H9 (cell line): ENCODE results near the gene FRAS1. TPM values are rescaled to one million over a fixed set of nuclear protein-coding genes. Genes with fewer than 3 reads are reported as not detected.

Source experiments
- DNase-seq: peaks from one replicate; pipeline ENCODE4 v3.0.0-alpha.2; 2017
- H2AFZ ChIP-seq: one replicate; pipeline ENCODE4 v1.6.1; 2013; ENCODE audit warnings: mild to moderate bottlenecking, low read length, control low read depth, moderate library complexity
- H2AK5ac ChIP-seq: 2 replicates; pipeline ENCODE4 v1.6.1; 2013; ENCODE audit warnings: low read length, control low read depth, mixed read lengths; ENCODE audit not compliant: insufficient read length
- H2BK120ac ChIP-seq: one replicate; pipeline ENCODE4 v1.6.1; 2013; ENCODE audit warnings: low read depth, mild to moderate bottlenecking, low read length, control low read depth, inconsistent platforms; ENCODE audit not compliant: poor library complexity, severe bottlenecking
- H2BK12ac ChIP-seq: 2 replicates; pipeline ENCODE4 v1.6.1; 2013; ENCODE audit warnings: low read length, control low read depth, mixed read lengths, low read depth; ENCODE audit not compliant: insufficient read length
- H2BK15ac ChIP-seq: 2 replicates; pipeline ENCODE4 v1.6.1; 2013; ENCODE audit warnings: low read depth, low read length, control low read depth
- H2BK20ac ChIP-seq: one replicate; pipeline ENCODE4 v1.6.1; 2013; ENCODE audit warnings: low read depth, mild to moderate bottlenecking, low read length, control low read depth, inconsistent platforms; ENCODE audit not compliant: poor library complexity, severe bottlenecking
- H2BK5ac ChIP-seq: 2 replicates; pipeline ENCODE4 v1.6.1; 2013; ENCODE audit warnings: low read length, control low read depth, mixed read lengths; ENCODE audit not compliant: insufficient read length
- H3K14ac ChIP-seq: 2 replicates; pipeline ENCODE4 v1.6.1; 2013; ENCODE audit warnings: low read length, control low read depth; ENCODE audit not compliant: insufficient read depth
- H3K18ac ChIP-seq: 2 replicates; pipeline ENCODE4 v1.6.1; 2013; ENCODE audit warnings: low read depth, mild to moderate bottlenecking, mixed read lengths, low read length, control low read depth; ENCODE audit not compliant: insufficient read length
- H3K23ac ChIP-seq: 2 replicates; pipeline ENCODE4 v1.6.1; 2013; ENCODE audit warnings: low read length, control low read depth, mixed read lengths, low read depth; ENCODE audit not compliant: insufficient read length
- H3K23me2 ChIP-seq: 2 replicates; pipeline ENCODE4 v1.6.1; 2013; ENCODE audit warnings: low read depth, mild to moderate bottlenecking, mixed read lengths, low read length, control low read depth; ENCODE audit not compliant: insufficient read length, poor library complexity, severe bottlenecking
- H3K27ac ChIP-seq: 2 replicates; pipeline ENCODE4 v1.5.1; 2013; ENCODE audit warnings: low read length, control low read depth, mixed read lengths, low read depth; ENCODE audit not compliant: insufficient read length
- H3K27me3 ChIP-seq: 2 replicates; pipeline ENCODE4 v1.6.1; 2013; ENCODE audit warnings: low read length, control low read depth, inconsistent platforms; ENCODE audit not compliant: insufficient read depth
- H3K4ac ChIP-seq: 2 replicates; pipeline ENCODE4 v1.6.1; 2013; ENCODE audit warnings: low read depth, mild to moderate bottlenecking, control low read depth, inconsistent platforms, low read length, moderate library complexity
- H3K4me1 ChIP-seq: 2 replicates; pipeline ENCODE4 v1.6.1; 2013; ENCODE audit warnings: low read length, control low read depth, inconsistent platforms; ENCODE audit not compliant: insufficient read depth
- H3K4me2 ChIP-seq: 2 replicates; pipeline ENCODE4 v1.6.1; 2013; ENCODE audit warnings: low read length, control low read depth, mixed read lengths; ENCODE audit not compliant: insufficient read length, insufficient read depth
- H3K56ac ChIP-seq: 2 replicates; pipeline ENCODE4 v1.6.1; 2013; ENCODE audit warnings: low read depth, mild to moderate bottlenecking, mixed read lengths, low read length, control low read depth; ENCODE audit not compliant: insufficient read length
- H3K79me1 ChIP-seq: 2 replicates; pipeline ENCODE4 v1.6.1; 2013; ENCODE audit warnings: low read depth, mild to moderate bottlenecking, moderate library complexity, low read length, control low read depth, inconsistent platforms; ENCODE audit not compliant: insufficient read depth, poor library complexity, severe bottlenecking
- H3K79me2 ChIP-seq: 2 replicates; pipeline ENCODE4 v1.6.1; 2013; ENCODE audit warnings: low read length, control low read depth, inconsistent platforms; ENCODE audit not compliant: insufficient read depth
- H3K9ac ChIP-seq: 2 replicates; pipeline ENCODE4 v1.6.1; 2013; ENCODE audit warnings: low read length, control low read depth, mixed read lengths; ENCODE audit not compliant: insufficient read length; ENCODE audit errors: extremely low read depth
- H3K9me3 ChIP-seq: one replicate; pipeline ENCODE4 v1.6.1; 2013; ENCODE audit warnings: low read depth, low read length, inconsistent platforms; ENCODE audit not compliant: control insufficient read depth
- H3T11ph ChIP-seq: one replicate; pipeline ENCODE4 v1.6.1; 2013; ENCODE audit warnings: mild to moderate bottlenecking, low read length, control low read depth, inconsistent platforms
- H4K20me1 ChIP-seq: one replicate; pipeline ENCODE4 v1.6.1; 2013; ENCODE audit not compliant: control insufficient read depth, insufficient read length, insufficient read depth
- H4K5ac ChIP-seq: 2 replicates; pipeline ENCODE4 v1.6.1; 2013; ENCODE audit warnings: low read depth, mild to moderate bottlenecking, mixed read lengths, low read length, control low read depth; ENCODE audit not compliant: insufficient read length
- H4K8ac ChIP-seq: replicated peaks from 2 replicates; pipeline ENCODE4 v1.6.1; 2013; ENCODE audit warnings: low read length, control low read depth, mixed read lengths, low read depth; ENCODE audit not compliant: insufficient read length
- H4K91ac ChIP-seq: 2 replicates; pipeline ENCODE4 v1.6.1; 2013; ENCODE audit warnings: low read depth, mild to moderate bottlenecking, moderate library complexity, mixed read lengths, low read length, control low read depth; ENCODE audit not compliant: insufficient read length
- H3K27ac Mint-ChIP-seq, 3 experiments: 2 replicates in 2 of 3; 3 replicates in 1 of 3; pipeline ENCODE4 v1.8.0; 2020 to 2021; ENCODE audit warnings: mixed read lengths in 3 of 3, mild to moderate bottlenecking in 1 of 3, moderate library complexity in 1 of 3
- H3K27me3 Mint-ChIP-seq: 2 replicates; pipeline ENCODE4 v1.8.0; 2021; ENCODE audit warnings: low read depth, mild to moderate bottlenecking, moderate library complexity, mixed read lengths
- H3K36me3 Mint-ChIP-seq, 3 experiments: 2 replicates in 2 of 3; 3 replicates in 1 of 3; pipeline ENCODE4 v1.8.0; 2020 to 2021; ENCODE audit warnings: low read depth in 3 of 3, mixed read lengths in 3 of 3; ENCODE audit not compliant: insufficient read depth in 1 of 3
- H3K4me1 Mint-ChIP-seq, 2 experiments: 2 replicates each; pipeline ENCODE4 v1.8.0; 2020; ENCODE audit warnings: mixed read lengths in 2 of 2
- H3K4me3 Mint-ChIP-seq, 2 experiments: 2 replicates in 1 of 2; 3 replicates in 1 of 2; pipeline ENCODE4 v1.8.0; 2020 to 2021; ENCODE audit warnings: mild to moderate bottlenecking in 2 of 2, mixed read lengths in 2 of 2, moderate library complexity in 1 of 2
- H3K9me3 Mint-ChIP-seq, 2 experiments: 2 replicates in 1 of 2; 3 replicates in 1 of 2; pipeline ENCODE4 v1.8.0; 2020; ENCODE audit warnings: mild to moderate bottlenecking in 2 of 2, mixed read lengths in 2 of 2, moderate library complexity in 1 of 2
- CTCF ChIP-seq: fragments of 200-600 bp; sonication (generic); conservative IDR thresholded peaks from 3 replicates; pipeline ENCODE4 v1.8.0; 2021; ENCODE audit warnings: antibody characterized with exemption, mild to moderate bottlenecking
- WGBS: extraction: QIAGEN DNeasy Blood & Tissue Kit; methylation state at CpG from one replicate; pipeline ENCODE4 v1.1.7; 2013; ENCODE audit warnings: missing lambda C conversion rate, low lambda C conversion rate, mixed read lengths; ENCODE audit not compliant: insufficient read length; ENCODE audit errors: extremely low coverage; 5-methylcytosine and 5-hydroxymethylcytosine counted together
- total RNA-seq: library from RNA; stranded (reverse); gene quantifications from 2 replicates; pipeline ENCODE4 v1.2.1, GENCODE V29; 2021

FRAS1 gene
- total RNA-seq, 1 experiment from 2014 or later: 58.5 TPM

- Histone ChIP-seq H2BK15ac (no peak overlapping the region), H3K79me1 (no peaks in the 10 kb centered on the region), H4K5ac (no peak overlapping the region), H3K4ac (no peak overlapping the region), H2BK12ac (no peak overlapping the region), H3K14ac (no peak overlapping the region), H3K4me2 (no peak overlapping the region), H3K56ac (no peak overlapping the region), H3K18ac (no peak overlapping the region), H2BK5ac (no peak overlapping the region), H4K20me1 (no peaks in the 10 kb centered on the region), H2AK5ac (no peak overlapping the region), H3K23ac (no peak overlapping the region), H3T11ph (no peak overlapping the region), H2BK120ac (no peak overlapping the region), H4K91ac (no peak overlapping the region), H2AFZ (no peak overlapping the region), H3K27me3 (no peaks in the 10 kb centered on the region), H3K4me1 (no peaks in the 10 kb centered on the region), H3K79me2 (no peaks in the 10 kb centered on the region), H3K9me3 (no peaks in the 10 kb centered on the region), H2BK20ac (no peak overlapping the region), H3K9ac (no peak overlapping the region), H4K8ac (no peak overlapping the region), H3K27ac (no peak overlapping the region), H3K23me2 (no peaks in the 10 kb centered on the region)
- no peak for TF ChIP-seq CTCF
- Mint-ChIP-seq H3K9me3 (peaks cover 0 to 2% of the 10 kb centered on the region in 2 experiments; a peak in 1 of 5 replicates), H3K4me3 (no peak overlapping the region), H3K36me3 (peaks cover 2 to 7% (median 4%) of the 10 kb centered on the region in 3 experiments; a peak in 6 of 7 replicates), H3K27me3 (no peaks in the 10 kb centered on the region), H3K4me1 (peaks cover 0 to 2% of the 10 kb centered on the region in 2 experiments; a peak in 1 of 4 replicates), H3K27ac (no peak overlapping the region)
- WGBS: no CpG with 5 or more reads among the region's 3 CpGs
- no peak for DNase-seq
Observed at GRCh38 chr4:78578674-78579425, 521.7 kb downstream of the FRAS1 start.
